Heart left ventricle (tissue), 16 donors: Measurements from ENCODE around the gene PXK. TPM values are rescaled to one million over a fixed set of nuclear protein-coding genes. Genes with fewer than 3 reads are reported as not detected.
A peak's percentile ranks its signal among the peaks of the same experiment; 100 is the strongest.

Source experiments
- ATAC-seq, 4 donors: fragments of 200-7000 bp; cut with Tn5 transposase; one replicate each; pipeline ENCODE4 v1.9.1; 2020 to 2022; ENCODE audit warnings: moderate library complexity in 4 of 4, mild to moderate bottlenecking in 3 of 4, moderate number of reproducible peaks in 1 of 4
- DNase-seq, 5 donors: peaks; one replicate each; pipeline ENCODE4 v3.0.0-alpha.2; 2020
- H3K27ac ChIP-seq, 12 donors: fragments of 200-600 bp; sonication (generic) in 4 of 12; one replicate each; pipeline versions ENCODE4 v1.5.0 to v1.8.0; 2016 to 2022; ENCODE audit warnings: mild to moderate bottlenecking in 2 of 12
- H3K27me3 ChIP-seq, 9 donors: fragments of 200-600 bp; sonication (generic) in 2 of 9; one replicate each; pipeline versions ENCODE4 v1.5.1 to v1.8.0; 2016 to 2022; ENCODE audit warnings: mild to moderate bottlenecking in 3 of 9
- H3K36me3 ChIP-seq, 9 donors: fragments of 200-600 bp; sonication (generic) in 2 of 9; one replicate each; pipeline versions ENCODE4 v1.5.0 to v1.8.0; 2018 to 2022; ENCODE audit warnings: mild to moderate bottlenecking in 2 of 9
- H3K4me1 ChIP-seq, 12 donors: fragments of 200-600 bp; sonication (generic) in 4 of 12; one replicate each; pipeline versions ENCODE4 v1.5.0 to v1.8.0; 2016 to 2022; ENCODE audit warnings: mild to moderate bottlenecking in 3 of 12
- H3K4me3 ChIP-seq, 12 donors: fragments of 200-600 bp; sonication (generic) in 4 of 12; one replicate each; pipeline versions ENCODE4 v1.5.0 to v1.8.0; 2017 to 2022; ENCODE audit warnings: mild to moderate bottlenecking in 9 of 12, moderate library complexity in 4 of 12
- H3K9me3 ChIP-seq, 12 donors: fragments of 200-600 bp; sonication (generic) in 4 of 12; one replicate each; pipeline versions ENCODE4 v1.5.0 to v1.8.0; 2016 to 2022; ENCODE audit warnings: mild to moderate bottlenecking in 1 of 12
- POLR2A ChIP-seq, 2 donors: fragments of 450-650 bp; IDR thresholded peaks; one replicate each; pipeline ENCODE4 v1.6.1; 2017; ENCODE audit warnings: antibody characterized with exemption in 2 of 2, mild to moderate bottlenecking in 2 of 2, moderate library complexity in 2 of 2
- WGBS, 4 donors: extraction: QIAGEN DNeasy Blood & Tissue Kit in 2 of 4; methylation state at CpG; one replicate each; pipeline versions ENCODE4 v1.1.5 to v1.1.7; 2013 to 2018; 5-methylcytosine and 5-hydroxymethylcytosine counted together
- intact Hi-C, 10 donors: fragments of 100-400 bp; cut with DNase I; formaldehyde crosslinking; loops; one replicate each; pipeline versions ENCODE4 v1.11.1 to v1.14.2; 2022
- polyA plus RNA-seq, 2 donors: library from polyadenylated mRNA; stranded (reverse); fragments of 200-250 nt; gene quantifications; one replicate each; pipeline ENCODE4 v1.2.3, GENCODE V29; 2013
- total RNA-seq, 9 donors: library from RNA; depleted of rRNA in 2 of 9; stranded (reverse); fragments of >200 nt in 2 of 9; fragmentation: NEBNext Ultra II Directional in 3 of 9; extraction: Animal tissue kit (Norgen Biotek cat#: 25700) in 3 of 9; gene quantifications; one replicate each; pipeline versions ENCODE4 v1.1.0 to v1.2.4, GENCODE V29; 2016 to 2023
- TF ChIP-seq, protein P1 (sequence below), 12 donors: fragments of 200-600 bp; sonication (generic) in 4 of 12; IDR thresholded peaks; one replicate each; pipeline versions ENCODE4 v1.5.0 to v1.8.0; 2018 to 2022; ENCODE audit warnings: antibody characterized with exemption in 12 of 12, mild to moderate bottlenecking in 5 of 12
- donor health status: ischemic (EF 13 %, LVEDD 7.1; RV severe dilation, severe dysfunction).
- donor health status: healthy with polysubstance abuse.
- donor health status: DM: no; HTN: yes; CAD: no.
- donor health status: DM: no; HTN: no; CAD: no.
- donor health status: ischemic (EF 25% LVEDD 6.9; RV normal size, moderate dysfunction).
- donor health status: ischemic (EF 25% LVEDD 5.7; RV mildly dilated, moderate dysfunction).
- donor health status: healthy.
- donor health status: DM: yes; HTN: yes; CAD: no.
- donor health status: ischemic (EF 35%, LVEDD 5.7; RV mildly dilated, moderate dysfunction).
- donor health status: nonischemic (EF 11% LVEDD 7.7; RV severe dilation, severe dysfunction).
- donor health status: DM: yes; HTN: yes; CAD: no.
- donor health status: PGD.
- donor health status: ischemic (EF 29% LVEDD 5.4; RV normal size, mild dysfunction).
- donor health status: nonischemic (EF 23%, LVEDD 6.1; RV moderate dilation, normal function).

PXK gene
- total and polyA plus RNA-seq, 11 donors: 3.4 to 24.3 (median 12.7) TPM

DNA sequence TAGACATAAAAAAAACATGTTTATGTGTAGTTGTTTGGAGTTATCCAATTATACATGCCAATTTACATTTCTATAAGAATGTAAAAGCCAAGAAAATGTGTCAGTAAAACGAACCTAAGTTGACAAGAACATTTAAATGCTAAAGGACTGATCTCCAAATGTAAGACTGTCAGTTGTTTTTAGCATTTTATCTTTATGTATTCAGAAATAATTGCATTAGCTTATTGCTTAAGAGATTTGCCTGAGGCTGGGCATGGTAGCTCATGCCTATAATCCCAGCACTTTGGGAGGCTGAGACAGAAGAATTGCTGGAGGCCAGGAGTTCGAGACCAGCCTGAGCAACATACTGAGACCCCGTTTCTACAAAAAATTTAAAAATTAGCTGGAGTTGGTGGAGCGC is 26.9 kb downstream of the PXK start:
- no peak overlapping the region for H3K4me3 ChIP-seq
- H3K27ac ChIP-seq: peak overlapping the region in 1 of 12 donors; percentile 32
- WGBS, 4 donors: 93 to 96% (median 94%) methylated on average over 4 of the region's 4 CpGs
- ATAC-seq (no peak), DNase-seq (no peak)
- H3K9me3 ChIP-seq: no peaks in the 10 kb centered on the region
- TF ChIP-seq, protein P1, sequence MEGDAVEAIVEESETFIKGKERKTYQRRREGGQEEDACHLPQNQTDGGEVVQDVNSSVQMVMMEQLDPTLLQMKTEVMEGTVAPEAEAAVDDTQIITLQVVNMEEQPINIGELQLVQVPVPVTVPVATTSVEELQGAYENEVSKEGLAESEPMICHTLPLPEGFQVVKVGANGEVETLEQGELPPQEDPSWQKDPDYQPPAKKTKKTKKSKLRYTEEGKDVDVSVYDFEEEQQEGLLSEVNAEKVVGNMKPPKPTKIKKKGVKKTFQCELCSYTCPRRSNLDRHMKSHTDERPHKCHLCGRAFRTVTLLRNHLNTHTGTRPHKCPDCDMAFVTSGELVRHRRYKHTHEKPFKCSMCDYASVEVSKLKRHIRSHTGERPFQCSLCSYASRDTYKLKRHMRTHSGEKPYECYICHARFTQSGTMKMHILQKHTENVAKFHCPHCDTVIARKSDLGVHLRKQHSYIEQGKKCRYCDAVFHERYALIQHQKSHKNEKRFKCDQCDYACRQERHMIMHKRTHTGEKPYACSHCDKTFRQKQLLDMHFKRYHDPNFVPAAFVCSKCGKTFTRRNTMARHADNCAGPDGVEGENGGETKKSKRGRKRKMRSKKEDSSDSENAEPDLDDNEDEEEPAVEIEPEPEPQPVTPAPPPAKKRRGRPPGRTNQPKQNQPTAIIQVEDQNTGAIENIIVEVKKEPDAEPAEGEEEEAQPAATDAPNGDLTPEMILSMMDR (IDR thresholded peaks at IDR 0.05): no peak
- TF ChIP-seq POLR2A (IDR thresholded peaks at IDR 0.05): no peak
- H3K36me3 ChIP-seq: no peaks in the 10 kb centered on the region
- H3K4me1 ChIP-seq: peaks cover 0 to 25% (median 4%) of the 10 kb centered on the region in 12 donors
- H3K27me3 ChIP-seq: no peaks in the 10 kb centered on the region
- intact Hi-C loops: no loop called here

DNA sequence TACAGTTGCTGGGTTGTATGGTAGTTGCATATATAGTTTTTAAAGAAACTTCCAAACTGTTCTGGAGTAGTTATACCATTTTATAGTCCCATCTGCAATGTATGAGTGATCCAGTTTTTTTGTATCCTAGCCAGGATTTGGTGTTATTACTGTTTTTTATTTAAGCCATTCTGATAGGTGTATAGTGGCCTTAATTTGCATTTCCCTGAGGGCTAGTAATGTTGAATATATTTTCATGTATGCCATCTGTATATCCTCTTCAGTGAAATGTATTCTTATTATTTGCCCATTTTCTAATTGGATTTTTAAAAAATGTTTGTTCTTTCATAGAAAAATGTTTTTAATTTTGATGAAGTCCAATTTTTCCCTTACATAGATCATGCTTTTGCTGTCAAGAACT is 29.2 kb downstream of the PXK start:
- no peaks in the 10 kb centered on the region for H3K9me3 ChIP-seq
- no peak overlapping the region for H3K27ac ChIP-seq
- H3K27me3 ChIP-seq: no peaks in the 10 kb centered on the region
- H3K4me1 ChIP-seq: peaks cover 0 to 8% (median 0%) of the 10 kb centered on the region in 12 donors
- intact Hi-C loops: no loop called here
- no peak overlapping the region for H3K4me3 ChIP-seq
- ATAC-seq: no peak
- H3K36me3 ChIP-seq: no peaks in the 10 kb centered on the region
- TF ChIP-seq, protein P1 (IDR thresholded peaks at IDR 0.05): no peak
- TF ChIP-seq POLR2A (IDR thresholded peaks at IDR 0.05): no peak
- no peak for DNase-seq

DNA sequence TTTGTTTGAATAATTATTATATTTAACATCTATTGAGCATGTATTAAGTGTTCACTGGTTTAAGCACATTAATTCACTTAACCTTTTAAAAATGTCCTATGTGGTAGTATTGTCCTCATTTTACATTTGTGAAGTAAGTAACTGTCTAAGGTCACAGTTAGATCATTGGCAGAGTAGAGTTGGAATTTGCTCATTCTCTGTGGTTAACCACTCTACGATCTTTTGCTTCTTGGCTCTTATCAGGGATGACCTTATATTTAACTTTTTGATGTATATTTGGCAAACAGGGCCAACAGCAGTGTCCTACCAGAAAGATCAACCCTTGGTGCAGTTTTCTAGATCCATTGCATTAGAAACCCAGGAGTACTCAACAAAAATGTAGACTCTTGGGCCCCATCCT is 34.0 kb downstream of the PXK start:
- H3K4me1 ChIP-seq: peaks cover 0 to 8% (median 0%) of the 10 kb centered on the region in 12 donors
- H3K4me3 ChIP-seq: no peak overlapping the region
- intact Hi-C loops: no loop called here
- ATAC-seq (no peak), DNase-seq (no peak)
- no peak overlapping the region for H3K27ac ChIP-seq
- H3K36me3 ChIP-seq: peaks cover 0 to 15% (median 6%) of the 10 kb centered on the region in 9 donors
- WGBS, 4 donors: 89 to 96% (median 92%) methylated on average over 1 of the region's 1 CpG
- no peaks in the 10 kb centered on the region for H3K9me3 ChIP-seq
- H3K27me3 ChIP-seq: no peaks in the 10 kb centered on the region
- TF ChIP-seq, protein P1 (IDR thresholded peaks at IDR 0.05): no peak
- no peak for TF ChIP-seq POLR2A (IDR thresholded peaks at IDR 0.05)

DNA sequence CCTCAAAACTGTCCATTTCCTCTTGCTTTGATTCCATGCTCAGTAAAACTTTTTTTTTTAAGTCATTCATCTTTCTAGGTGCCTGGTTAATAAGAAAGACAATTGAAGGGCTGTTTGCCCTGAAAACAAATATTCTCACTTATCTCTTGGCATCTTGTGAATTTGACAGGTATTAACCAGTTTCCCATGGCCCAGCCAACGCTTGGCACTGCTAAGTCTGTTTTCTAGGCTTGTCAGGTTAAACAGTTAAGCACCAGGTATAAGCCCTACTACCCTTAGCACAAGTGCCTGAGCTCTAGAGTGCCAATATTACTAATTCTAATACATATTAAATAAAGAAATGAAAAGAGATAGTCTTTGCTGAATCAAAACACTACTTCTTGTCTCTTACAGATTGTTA is 36.3 kb downstream of the PXK start:
- TF ChIP-seq, protein P1 (IDR thresholded peaks at IDR 0.05): no peak
- TF ChIP-seq POLR2A (IDR thresholded peaks at IDR 0.05): no peak
- ATAC-seq (no peak), DNase-seq (no peak)
- no peak overlapping the region for H3K27ac ChIP-seq
- no peaks in the 10 kb centered on the region for H3K27me3 ChIP-seq
- WGBS, 4 donors: 95 to 100% (median 97%) methylated on average over 1 of the region's 1 CpG
- no peak overlapping the region for H3K4me3 ChIP-seq
- intact Hi-C loops: no loop called here
- H3K36me3 ChIP-seq: peaks cover 0 to 20% (median 6%) of the 10 kb centered on the region in 9 donors
- no peaks in the 10 kb centered on the region for H3K9me3 ChIP-seq
- peaks cover 0 to 8% (median 0%) of the 10 kb centered on the region in 12 donors for H3K4me1 ChIP-seq
